CD14-positive monocyte (primary cell): ENCODE data around the gene OTUD3. TPM values are rescaled to one million over a fixed set of nuclear protein-coding genes. Genes with fewer than 3 reads are reported as not detected.

Experiments used
- DNase-seq, 3 donors: peaks; one replicate each; pipeline ENCODE4 v3.0.0-alpha.2; 2011 to 2022
- H2AFZ ChIP-seq: 2 replicates; pipeline ENCODE4 v1.6.0; 2012; ENCODE audit warnings: mild to moderate bottlenecking, low read depth, low read length, inconsistent platforms; ENCODE audit not compliant: insufficient read depth, poor library complexity, severe bottlenecking
- H3K27ac ChIP-seq, 2 donors: 1 replicate in 1 of 2; 2 replicates in 1 of 2; pipeline ENCODE4 v1.5.1; 2012 to 2013; ENCODE audit warnings: low read length in 2 of 2, control low read depth in 1 of 2, inconsistent platforms in 1 of 2, low read depth in 1 of 2, mild to moderate bottlenecking in 1 of 2
- H3K27me3 ChIP-seq, 2 donors: one replicate each; pipeline versions ENCODE4 v1.6.0 to v1.6.1; 2011 to 2013; ENCODE audit warnings: low read length in 2 of 2; ENCODE audit not compliant: control insufficient read depth in 2 of 2, insufficient read depth in 2 of 2
- H3K36me3 ChIP-seq, 2 donors: replicated peaks in 1 of 2; 1 replicate in 1 of 2; 2 replicates in 1 of 2; pipeline versions ENCODE4 v1.5.1 to v1.6.1; 2012 to 2013; ENCODE audit warnings: low read length in 2 of 2, control low read depth in 1 of 2, inconsistent platforms in 1 of 2, mild to moderate bottlenecking in 1 of 2; ENCODE audit not compliant: insufficient read depth in 2 of 2, control insufficient read depth in 1 of 2
- H3K4me1 ChIP-seq, 2 donors: 1 replicate in 1 of 2; 2 replicates in 1 of 2; pipeline versions ENCODE4 v1.5.1 to v1.6.1; 2012 to 2013; ENCODE audit warnings: low read length in 2 of 2, control low read depth in 1 of 2, inconsistent platforms in 1 of 2, mild to moderate bottlenecking in 1 of 2, moderate library complexity in 1 of 2; ENCODE audit not compliant: insufficient read depth in 2 of 2, control insufficient read depth in 1 of 2
- H3K4me2 ChIP-seq: replicated peaks from 2 replicates; pipeline ENCODE3; 2012; ENCODE audit warnings: low read length, moderate library complexity, mild to moderate bottlenecking; ENCODE audit not compliant: poor library complexity, severe bottlenecking; ENCODE audit errors: extremely low read depth
- H3K4me3 ChIP-seq, 3 experiments: fragments of 200-600 bp in 1 of 3; sonication (generic) in 1 of 3; replicated peaks in 1 of 3; 1 replicate in 2 of 3; 2 replicates in 1 of 3; pipeline ENCODE4 v1.5.1; 2011 to 2013; ENCODE audit warnings: low read length in 3 of 3, mild to moderate bottlenecking in 3 of 3, control low read depth in 2 of 3, low read depth in 2 of 3, inconsistent platforms in 1 of 3, moderate library complexity in 1 of 3
- H3K79me2 ChIP-seq: 2 replicates; pipeline ENCODE4 v1.6.0; 2012; ENCODE audit warnings: mild to moderate bottlenecking, control low read depth, inconsistent platforms, low read length, moderate library complexity; ENCODE audit not compliant: insufficient read depth
- H3K9ac ChIP-seq: 2 replicates; pipeline ENCODE4 v1.6.0; 2017; ENCODE audit warnings: low read length, mild to moderate bottlenecking; ENCODE audit not compliant: insufficient read depth, poor library complexity, severe bottlenecking
- H3K9me3 ChIP-seq, 2 donors: replicated peaks in 1 of 2; 1 replicate in 1 of 2; 2 replicates in 1 of 2; pipeline versions ENCODE4 v1.5.1 to v1.6.1; 2012 to 2013; ENCODE audit warnings: low read length in 2 of 2, control low read depth in 1 of 2; ENCODE audit not compliant: control insufficient read depth in 1 of 2, insufficient read depth in 1 of 2
- H4K20me1 ChIP-seq: 2 replicates; pipeline ENCODE4 v1.6.0; 2012; ENCODE audit warnings: mild to moderate bottlenecking, low read length, control low read depth, moderate library complexity; ENCODE audit not compliant: insufficient read depth
- H3K27ac Mint-ChIP-seq, 7 donors: one replicate each; pipeline ENCODE4 v1.8.0; 2020; ENCODE audit warnings: mild to moderate bottlenecking in 7 of 7, mixed read lengths in 7 of 7, moderate library complexity in 6 of 7, inconsistent platforms in 2 of 7
- H3K27me3 Mint-ChIP-seq, 3 donors: one replicate each; pipeline ENCODE4 v1.8.0; 2021 to 2022; ENCODE audit warnings: low read depth in 3 of 3, mild to moderate bottlenecking in 3 of 3, mixed read lengths in 3 of 3, moderate library complexity in 3 of 3, inconsistent platforms in 1 of 3
- H3K36me3 Mint-ChIP-seq, 2 donors: one replicate each; pipeline ENCODE4 v1.8.0; 2020; ENCODE audit warnings: mixed read lengths in 2 of 2, inconsistent platforms in 1 of 2, mild to moderate bottlenecking in 1 of 2
- H3K4me1 Mint-ChIP-seq: one replicate; pipeline ENCODE4 v1.8.0; 2020; ENCODE audit warnings: mild to moderate bottlenecking, mixed read lengths
- H3K4me3 Mint-ChIP-seq, 2 donors: one replicate each; pipeline ENCODE4 v1.8.0; 2020; ENCODE audit warnings: mild to moderate bottlenecking in 2 of 2, mixed read lengths in 2 of 2, moderate library complexity in 1 of 2
- H3K9me3 Mint-ChIP-seq, 7 donors: one replicate each; pipeline ENCODE4 v1.8.0; 2020 to 2022; ENCODE audit warnings: mixed read lengths in 7 of 7, mild to moderate bottlenecking in 6 of 7, moderate library complexity in 6 of 7, inconsistent platforms in 2 of 7
- whole genome bisulfite sequencing: methylation state at CpG from one replicate; pipeline ENCODE4 v1.1.5; 2013; ENCODE audit warnings: missing lambda C conversion rate; ENCODE audit not compliant: insufficient coverage; 5-methylcytosine and 5-hydroxymethylcytosine counted together
- intact Hi-C, 2 donors: fragments of 100-400 bp; cut with micrococcal nuclease; formaldehyde crosslinking; loops; one replicate each; pipeline versions ENCODE4 v1.15.0 to v1.15.1; 2023
- polyA plus RNA-seq, 3 donors: library from polyadenylated mRNA; depleted of rRNA in 1 of 3; unstranded in 2 of 3; stranded (reverse) in 1 of 3; fragments of 300-500 nt in 2 of 3; fragments of >200 nt in 1 of 3; fragmentation: Illumina TruSeq in 2 of 3; gene quantifications; 1 replicate in 2 of 3; 2 replicates in 1 of 3; pipeline ENCODE4 v1.2.3, GENCODE V29; 2012 to 2021
- TF ChIP-seq, protein P1 (sequence below): fragments of 200-600 bp; IDR thresholded peaks from one replicate; pipeline ENCODE4 v1.8.0; 2022; ENCODE audit warnings: antibody characterized with exemption, mild to moderate bottlenecking

OTUD3 gene
- polyA plus RNA-seq, 3 donors, result 0.05 to 3.8 (median 1.2) TPM

DNA sequence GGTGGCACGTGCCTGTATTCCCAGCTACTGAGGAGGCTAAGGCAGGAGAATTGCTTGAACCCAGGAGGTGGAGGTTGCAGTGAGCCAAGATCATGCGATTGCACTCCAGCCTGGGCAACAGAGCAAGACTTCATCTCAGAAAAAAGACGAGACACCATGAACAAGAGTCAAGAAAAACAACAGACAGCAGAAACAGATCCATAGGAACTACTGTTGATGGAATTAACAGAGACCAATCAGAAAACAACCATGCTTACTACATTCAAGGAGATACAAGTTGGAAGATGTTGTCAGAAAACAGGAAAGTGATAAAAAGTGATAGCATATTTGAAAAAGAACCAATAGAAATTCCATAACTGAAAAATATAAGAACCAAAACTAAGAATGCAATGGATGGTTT is 19.3 kb upstream of the OTUD3 start:
- intact Hi-C loops, result no loop called here
- H3K9me3 ChIP-seq, result peaks cover 0 to 4% of the 10 kb centered on the region in 2 donors
- H3K27ac ChIP-seq, result no peak overlapping the region
- WGBS, result 100% methylated on average over 1 of the region's 3 CpGs
- no peak overlapping the region for H3K4me2 ChIP-seq
- no peak overlapping the region for H3K4me3 ChIP-seq
- no peaks in the 10 kb centered on the region for H4K20me1 ChIP-seq
- Mint-ChIP-seq H3K36me3 (no peaks in the 10 kb centered on the region), H3K4me3 (no peak overlapping the region), H3K27me3 (peaks cover 11 to 13% (median 12%) of the 10 kb centered on the region in 3 donors), H3K9me3 (peaks cover 3 to 17% (median 7%) of the 10 kb centered on the region in 7 donors), H3K27ac (no peak overlapping the region), H3K4me1 (peaks cover 2% of the 10 kb centered on the region)
- H3K27me3 ChIP-seq, result peaks cover 10 to 14% of the 10 kb centered on the region in 2 donors
- H3K79me2 ChIP-seq, result no peaks in the 10 kb centered on the region
- no peaks in the 10 kb centered on the region for H3K4me1 ChIP-seq
- H3K36me3 ChIP-seq, result no peaks in the 10 kb centered on the region
- no peak for DNase-seq
- H3K9ac ChIP-seq, result no peak overlapping the region
- TF ChIP-seq, protein P1, sequence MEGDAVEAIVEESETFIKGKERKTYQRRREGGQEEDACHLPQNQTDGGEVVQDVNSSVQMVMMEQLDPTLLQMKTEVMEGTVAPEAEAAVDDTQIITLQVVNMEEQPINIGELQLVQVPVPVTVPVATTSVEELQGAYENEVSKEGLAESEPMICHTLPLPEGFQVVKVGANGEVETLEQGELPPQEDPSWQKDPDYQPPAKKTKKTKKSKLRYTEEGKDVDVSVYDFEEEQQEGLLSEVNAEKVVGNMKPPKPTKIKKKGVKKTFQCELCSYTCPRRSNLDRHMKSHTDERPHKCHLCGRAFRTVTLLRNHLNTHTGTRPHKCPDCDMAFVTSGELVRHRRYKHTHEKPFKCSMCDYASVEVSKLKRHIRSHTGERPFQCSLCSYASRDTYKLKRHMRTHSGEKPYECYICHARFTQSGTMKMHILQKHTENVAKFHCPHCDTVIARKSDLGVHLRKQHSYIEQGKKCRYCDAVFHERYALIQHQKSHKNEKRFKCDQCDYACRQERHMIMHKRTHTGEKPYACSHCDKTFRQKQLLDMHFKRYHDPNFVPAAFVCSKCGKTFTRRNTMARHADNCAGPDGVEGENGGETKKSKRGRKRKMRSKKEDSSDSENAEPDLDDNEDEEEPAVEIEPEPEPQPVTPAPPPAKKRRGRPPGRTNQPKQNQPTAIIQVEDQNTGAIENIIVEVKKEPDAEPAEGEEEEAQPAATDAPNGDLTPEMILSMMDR, result no peak
- no peak overlapping the region for H2AFZ ChIP-seq

DNA sequence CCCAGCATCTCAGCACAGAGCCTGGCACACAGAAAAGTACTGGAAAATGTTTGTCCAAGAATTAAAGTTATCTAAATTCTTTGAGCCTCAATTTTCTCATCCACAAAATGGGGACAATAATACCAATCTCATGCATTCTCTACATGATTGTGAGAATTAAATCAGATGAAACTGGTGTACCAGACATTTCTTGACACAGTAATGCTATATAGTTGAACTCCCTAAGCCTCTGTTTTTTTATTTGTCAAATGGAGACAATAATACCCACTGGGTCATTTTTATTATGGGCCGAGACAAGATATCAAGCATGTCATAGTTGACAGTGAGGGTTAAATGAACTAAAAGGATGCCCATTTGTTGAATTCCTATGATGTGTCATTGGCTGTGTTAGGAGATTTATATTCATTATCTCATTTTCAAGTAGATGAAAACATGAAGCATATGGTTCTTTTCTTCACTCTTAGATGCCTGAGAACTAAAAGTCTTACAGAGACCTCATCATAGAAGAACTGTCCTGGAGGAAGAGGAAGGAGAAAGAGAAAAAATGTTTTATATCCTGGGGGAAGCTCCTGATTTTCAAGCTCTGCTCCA is 17.5 kb upstream of the OTUD3 start:
- no CpG with 5 or more reads among the region's 1 CpG for WGBS
- no peak overlapping the region for H3K27ac ChIP-seq
- Mint-ChIP-seq H3K9me3 (peaks cover 3 to 17% (median 7%) of the 10 kb centered on the region in 7 donors), H3K4me1 (no peaks in the 10 kb centered on the region), H3K4me3 (no peak overlapping the region), H3K27me3 (peaks cover 15 to 23% (median 20%) of the 10 kb centered on the region in 3 donors), H3K36me3 (no peaks in the 10 kb centered on the region), H3K27ac (no peak overlapping the region)
- H3K4me3 ChIP-seq, result no peak overlapping the region
- no peaks in the 10 kb centered on the region for H3K79me2 ChIP-seq
- DNase-seq, result no peak
- H3K4me1 ChIP-seq, result no peaks in the 10 kb centered on the region
- no peak overlapping the region for H3K9ac ChIP-seq
- intact Hi-C loops, result no loop called here
- no peaks in the 10 kb centered on the region for H3K36me3 ChIP-seq
- H3K9me3 ChIP-seq, result peaks cover 0 to 4% of the 10 kb centered on the region in 2 donors
- no peaks in the 10 kb centered on the region for H4K20me1 ChIP-seq
- H3K4me2 ChIP-seq, result no peak overlapping the region
- H2AFZ ChIP-seq, result no peak overlapping the region
- TF ChIP-seq, protein P1, result no peak
- H3K27me3 ChIP-seq, result peaks cover 13 to 18% of the 10 kb centered on the region in 2 donors
